GM23338 (cell line): ENCODE measurements around the gene DHRSX. TPM values are rescaled to one million over a fixed set of nuclear protein-coding genes. Genes with fewer than 3 reads are reported as not detected.

Source experiments
- ATAC-seq: fragments of 200-7000 bp; cut with Tn5 transposase; 3 replicates; pipeline ENCODE4 v1.9.1; 2020
- DNase-seq: peaks from one replicate; pipeline ENCODE4 v3.0.0-alpha.2; 2015; ENCODE audit warnings: low spot score
- H2AFZ ChIP-seq: fragments of 200-600 bp; sonication (generic); 2 replicates; pipeline ENCODE4 v1.8.0; 2016; ENCODE audit warnings: antibody characterized with exemption, mild to moderate bottlenecking, moderate library complexity
- H3F3A ChIP-seq: fragments of 200-600 bp; sonication (generic); replicated peaks from 2 replicates; pipeline ENCODE4 v1.8.0; 2017; ENCODE audit warnings: antibody characterized with exemption, mixed run types, low read depth
- H3K27ac ChIP-seq: fragments of 200-600 bp; sonication (generic); 2 replicates; pipeline ENCODE4 v1.6.1; 2016; ENCODE audit warnings: low read depth
- H3K27me3 ChIP-seq: fragments of 200-600 bp; sonication (generic); 2 replicates; pipeline ENCODE4 v1.8.0; 2016; ENCODE audit warnings: mild to moderate bottlenecking, mixed run types, moderate library complexity; ENCODE audit not compliant: insufficient read depth
- H3K36me3 ChIP-seq: fragments of 200-600 bp; sonication (generic); 2 replicates; pipeline ENCODE4 v1.8.0; 2016; ENCODE audit warnings: mild to moderate bottlenecking; ENCODE audit not compliant: insufficient read depth
- H3K4me1 ChIP-seq: fragments of 200-600 bp; sonication (generic); 2 replicates; pipeline ENCODE4 v1.8.0; 2016; ENCODE audit warnings: mild to moderate bottlenecking, moderate library complexity; ENCODE audit not compliant: insufficient read depth
- H3K4me2 ChIP-seq: fragments of 200-600 bp; sonication (generic); 2 replicates; pipeline ENCODE4 v1.7.1; 2017; ENCODE audit warnings: mixed run types
- H3K4me3 ChIP-seq: fragments of 200-600 bp; sonication (generic); 2 replicates; pipeline ENCODE4 v1.6.1; 2016; ENCODE audit warnings: mixed run types
- H3K79me2 ChIP-seq: fragments of 200-600 bp; sonication (generic); replicated peaks from 2 replicates; pipeline ENCODE4 v1.8.0; 2017; ENCODE audit warnings: mild to moderate bottlenecking; ENCODE audit not compliant: insufficient read depth
- H3K9me2 ChIP-seq: fragments of 200-600 bp; sonication (generic); 2 replicates; pipeline ENCODE4 v1.8.0; 2017; ENCODE audit not compliant: insufficient read depth
- H4K20me1 ChIP-seq: fragments of 200-600 bp; sonication (generic); replicated peaks from 2 replicates; pipeline ENCODE4 v1.8.0; 2017; ENCODE audit warnings: mild to moderate bottlenecking; ENCODE audit not compliant: insufficient read depth
- H3K27ac Mint-ChIP-seq: 2 replicates; pipeline ENCODE4 v1.8.0; 2020; ENCODE audit warnings: inconsistent platforms, mild to moderate bottlenecking, moderate library complexity, mixed read lengths
- H3K27me3 Mint-ChIP-seq: 3 replicates; pipeline ENCODE4 v1.8.0; 2022; ENCODE audit warnings: low read depth, mild to moderate bottlenecking, moderate library complexity, mixed read lengths, inconsistent platforms; ENCODE audit not compliant: insufficient read depth, poor library complexity
- H3K36me3 Mint-ChIP-seq: 3 replicates; pipeline ENCODE4 v1.8.0; 2021; ENCODE audit warnings: low read depth, mild to moderate bottlenecking, inconsistent platforms, moderate library complexity, mixed read lengths
- H3K4me1 Mint-ChIP-seq: 3 replicates; pipeline ENCODE4 v1.8.0; 2020; ENCODE audit warnings: mild to moderate bottlenecking, inconsistent platforms, mixed read lengths
- H3K4me3 Mint-ChIP-seq: 3 replicates; pipeline ENCODE4 v1.8.0; 2021; ENCODE audit warnings: moderate library complexity, mild to moderate bottlenecking, inconsistent platforms, mixed read lengths
- H3K9me3 Mint-ChIP-seq: 3 replicates; pipeline ENCODE4 v1.8.0; 2020; ENCODE audit warnings: moderate library complexity, mild to moderate bottlenecking, inconsistent platforms, mixed read lengths
- CREB1 ChIP-seq: fragments of 250-450 bp; sonication (Bioruptor Pico); IDR thresholded peaks from 2 replicates; pipeline ENCODE4 v1.5.0; 2020; ENCODE audit warnings: low read depth, mild to moderate bottlenecking, moderate library complexity
- EZH2 ChIP-seq: fragments of 200-600 bp; sonication (generic); IDR thresholded peaks from one replicate; pipeline ENCODE4 v1.8.0; 2017; ENCODE audit warnings: antibody characterized with exemption, mild to moderate bottlenecking, low read depth; ENCODE audit not compliant: unreplicated experiment
- EZH2phosphoT487 ChIP-seq: fragments of 200-600 bp; sonication (generic); IDR thresholded peaks from one replicate; pipeline ENCODE4 v1.8.1; 2018; ENCODE audit warnings: antibody characterized with exemption; ENCODE audit not compliant: unreplicated experiment
- NANOG ChIP-seq: IDR thresholded peaks from 2 replicates; pipeline ENCODE4 v1.6.1; 2016; ENCODE audit warnings: antibody characterized with exemption, borderline replicate concordance
- POLR2AphosphoS5 ChIP-seq: IDR thresholded peaks from 2 replicates; pipeline ENCODE4 v1.6.1; 2016; ENCODE audit warnings: antibody characterized with exemption, low read depth
- STAT1 ChIP-seq: IDR thresholded peaks from one replicate; pipeline ENCODE4 v1.6.1; 2016; ENCODE audit warnings: antibody characterized with exemption; ENCODE audit not compliant: unreplicated experiment
- ZNF114 ChIP-seq: fragments of 250-450 bp; sonication (Bioruptor Pico); IDR thresholded peaks from 2 replicates; pipeline ENCODE4 v1.5.0; 2020; ENCODE audit warnings: mild to moderate bottlenecking, moderate library complexity
- ZNF331 ChIP-seq: fragments of 250-450 bp; sonication (Bioruptor Pico); IDR thresholded peaks from 2 replicates; pipeline ENCODE4 v1.5.0; 2020; ENCODE audit warnings: low read depth, mild to moderate bottlenecking, moderate library complexity
- polyA plus RNA-seq: library from polyadenylated mRNA; unstranded; fragments of >200 nt; fragmentation: Nextera tagmentation; extraction: Ambion mirVana; gene quantifications from 2 replicates; pipeline ENCODE4 v1.2.1, GENCODE V29; 2016
- total RNA-seq: library from RNA; depleted of rRNA; stranded (reverse); fragments of >200 nt; shearing (Covaris generic); gene quantifications from 2 replicates; pipeline ENCODE4 v1.2.3, GENCODE V29; 2014
- TF ChIP-seq, protein P1 (sequence below): fragments of 250-450 bp; sonication (Bioruptor Pico); IDR thresholded peaks from 2 replicates; pipeline ENCODE4 v1.5.0; 2020; ENCODE audit warnings: mild to moderate bottlenecking, moderate library complexity
- TF ChIP-seq, protein P2 (sequence below): IDR thresholded peaks from 2 replicates; pipeline ENCODE4 v1.6.1; 2016; ENCODE audit warnings: antibody characterized with exemption
- TF ChIP-seq, protein P3 (sequence below), 2 experiments: fragments of 200-600 bp in 1 of 2; sonication (generic) in 1 of 2; conservative IDR thresholded peaks; 2 replicates each; pipeline versions ENCODE4 v1.5.1 to v1.6.1; 2016 to 2017; ENCODE audit warnings: antibody characterized with exemption in 2 of 2, low read depth in 2 of 2, mild to moderate bottlenecking in 2 of 2, moderate library complexity in 1 of 2
- TF ChIP-seq, protein P4 (sequence below): IDR thresholded peaks from one replicate; pipeline ENCODE4 v1.6.1; 2018; ENCODE audit warnings: antibody characterized with exemption; ENCODE audit not compliant: unreplicated experiment

DHRSX gene
- total and polyA plus RNA-seq, 2 experiments from 2014 or later = 33.9 to 43.0 TPM

DNA sequence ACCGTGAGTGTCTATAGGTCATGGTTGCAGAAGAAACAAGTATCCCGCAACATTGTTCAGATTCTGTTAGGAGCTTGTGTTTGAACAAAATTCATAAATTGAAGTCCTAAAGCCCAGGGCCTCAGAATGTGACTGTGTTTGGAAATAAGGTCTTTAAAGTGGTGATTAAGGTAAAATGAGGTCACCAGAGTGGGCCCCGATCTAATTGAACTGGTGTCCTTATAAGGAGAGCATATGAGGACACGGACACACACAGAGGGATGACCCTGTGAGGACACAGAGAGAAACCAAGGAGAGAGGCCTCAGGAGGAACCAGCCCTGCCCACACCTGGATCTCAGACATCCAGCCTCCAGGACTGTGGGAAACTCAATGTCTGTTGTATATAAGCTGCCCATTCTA lies 76.9 kb downstream of the DHRSX start:
- TF ChIP-seq, protein P1, sequence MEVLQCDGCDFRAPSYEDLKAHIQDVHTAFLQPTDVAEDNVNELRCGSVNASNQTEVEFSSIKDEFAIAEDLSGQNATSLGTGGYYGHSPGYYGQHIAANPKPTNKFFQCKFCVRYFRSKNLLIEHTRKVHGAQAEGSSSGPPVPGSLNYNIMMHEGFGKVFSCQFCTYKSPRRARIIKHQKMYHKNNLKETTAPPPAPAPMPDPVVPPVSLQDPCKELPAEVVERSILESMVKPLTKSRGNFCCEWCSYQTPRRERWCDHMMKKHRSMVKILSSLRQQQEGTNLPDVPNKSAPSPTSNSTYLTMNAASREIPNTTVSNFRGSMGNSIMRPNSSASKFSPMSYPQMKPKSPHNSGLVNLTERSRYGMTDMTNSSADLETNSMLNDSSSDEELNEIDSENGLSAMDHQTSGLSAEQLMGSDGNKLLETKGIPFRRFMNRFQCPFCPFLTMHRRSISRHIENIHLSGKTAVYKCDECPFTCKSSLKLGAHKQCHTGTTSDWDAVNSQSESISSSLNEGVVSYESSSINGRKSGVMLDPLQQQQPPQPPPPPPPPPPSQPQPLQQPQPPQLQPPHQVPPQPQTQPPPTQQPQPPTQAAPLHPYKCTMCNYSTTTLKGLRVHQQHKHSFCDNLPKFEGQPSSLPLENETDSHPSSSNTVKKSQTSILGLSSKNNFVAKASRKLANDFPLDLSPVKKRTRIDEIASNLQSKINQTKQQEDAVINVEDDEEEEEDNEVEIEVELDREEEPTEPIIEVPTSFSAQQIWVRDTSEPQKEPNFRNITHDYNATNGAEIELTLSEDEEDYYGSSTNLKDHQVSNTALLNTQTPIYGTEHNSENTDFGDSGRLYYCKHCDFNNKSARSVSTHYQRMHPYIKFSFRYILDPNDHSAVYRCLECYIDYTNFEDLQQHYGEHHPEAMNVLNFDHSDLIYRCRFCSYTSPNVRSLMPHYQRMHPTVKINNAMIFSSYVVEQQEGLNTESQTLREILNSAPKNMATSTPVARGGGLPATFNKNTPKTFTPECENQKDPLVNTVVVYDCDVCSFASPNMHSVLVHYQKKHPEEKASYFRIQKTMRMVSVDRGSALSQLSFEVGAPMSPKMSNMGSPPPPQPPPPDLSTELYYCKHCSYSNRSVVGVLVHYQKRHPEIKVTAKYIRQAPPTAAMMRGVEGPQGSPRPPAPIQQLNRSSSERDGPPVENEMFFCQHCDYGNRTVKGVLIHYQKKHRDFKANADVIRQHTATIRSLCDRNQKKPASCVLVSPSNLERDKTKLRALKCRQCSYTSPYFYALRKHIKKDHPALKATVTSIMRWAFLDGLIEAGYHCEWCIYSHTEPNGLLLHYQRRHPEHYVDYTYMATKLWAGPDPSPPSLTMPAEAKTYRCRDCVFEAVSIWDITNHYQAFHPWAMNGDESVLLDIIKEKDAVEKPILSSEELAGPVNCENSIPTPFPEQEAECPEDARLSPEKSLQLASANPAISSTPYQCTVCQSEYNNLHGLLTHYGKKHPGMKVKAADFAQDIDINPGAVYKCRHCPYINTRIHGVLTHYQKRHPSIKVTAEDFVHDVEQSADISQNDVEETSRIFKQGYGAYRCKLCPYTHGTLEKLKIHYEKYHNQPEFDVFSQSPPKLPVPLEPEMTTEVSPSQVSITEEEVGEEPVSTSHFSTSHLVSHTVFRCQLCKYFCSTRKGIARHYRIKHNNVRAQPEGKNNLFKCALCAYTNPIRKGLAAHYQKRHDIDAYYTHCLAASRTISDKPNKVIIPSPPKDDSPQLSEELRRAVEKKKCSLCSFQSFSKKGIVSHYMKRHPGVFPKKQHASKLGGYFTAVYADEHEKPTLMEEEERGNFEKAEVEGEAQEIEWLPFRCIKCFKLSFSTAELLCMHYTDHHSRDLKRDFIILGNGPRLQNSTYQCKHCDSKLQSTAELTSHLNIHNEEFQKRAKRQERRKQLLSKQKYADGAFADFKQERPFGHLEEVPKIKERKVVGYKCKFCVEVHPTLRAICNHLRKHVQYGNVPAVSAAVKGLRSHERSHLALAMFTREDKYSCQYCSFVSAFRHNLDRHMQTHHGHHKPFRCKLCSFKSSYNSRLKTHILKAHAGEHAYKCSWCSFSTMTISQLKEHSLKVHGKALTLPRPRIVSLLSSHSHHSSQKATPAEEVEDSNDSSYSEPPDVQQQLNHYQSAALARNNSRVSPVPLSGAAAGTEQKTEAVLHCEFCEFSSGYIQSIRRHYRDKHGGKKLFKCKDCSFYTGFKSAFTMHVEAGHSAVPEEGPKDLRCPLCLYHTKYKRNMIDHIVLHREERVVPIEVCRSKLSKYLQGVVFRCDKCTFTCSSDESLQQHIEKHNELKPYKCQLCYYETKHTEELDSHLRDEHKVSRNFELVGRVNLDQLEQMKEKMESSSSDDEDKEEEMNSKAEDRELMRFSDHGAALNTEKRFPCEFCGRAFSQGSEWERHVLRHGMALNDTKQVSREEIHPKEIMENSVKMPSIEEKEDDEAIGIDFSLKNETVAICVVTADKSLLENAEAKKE = no peak
- TF ChIP-seq, protein P2, sequence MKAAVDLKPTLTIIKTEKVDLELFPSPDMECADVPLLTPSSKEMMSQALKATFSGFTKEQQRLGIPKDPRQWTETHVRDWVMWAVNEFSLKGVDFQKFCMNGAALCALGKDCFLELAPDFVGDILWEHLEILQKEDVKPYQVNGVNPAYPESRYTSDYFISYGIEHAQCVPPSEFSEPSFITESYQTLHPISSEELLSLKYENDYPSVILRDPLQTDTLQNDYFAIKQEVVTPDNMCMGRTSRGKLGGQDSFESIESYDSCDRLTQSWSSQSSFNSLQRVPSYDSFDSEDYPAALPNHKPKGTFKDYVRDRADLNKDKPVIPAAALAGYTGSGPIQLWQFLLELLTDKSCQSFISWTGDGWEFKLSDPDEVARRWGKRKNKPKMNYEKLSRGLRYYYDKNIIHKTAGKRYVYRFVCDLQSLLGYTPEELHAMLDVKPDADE = no peak
- TF ChIP-seq NANOG (no peak), POLR2AphosphoS5 (no peak), EZH2phosphoT487 (no peak), STAT1 (no peak), CREB1 (no peak), ZNF331 (no peak), ZNF114 (no peak), EZH2 (no peak)
- TF ChIP-seq, protein P3, sequence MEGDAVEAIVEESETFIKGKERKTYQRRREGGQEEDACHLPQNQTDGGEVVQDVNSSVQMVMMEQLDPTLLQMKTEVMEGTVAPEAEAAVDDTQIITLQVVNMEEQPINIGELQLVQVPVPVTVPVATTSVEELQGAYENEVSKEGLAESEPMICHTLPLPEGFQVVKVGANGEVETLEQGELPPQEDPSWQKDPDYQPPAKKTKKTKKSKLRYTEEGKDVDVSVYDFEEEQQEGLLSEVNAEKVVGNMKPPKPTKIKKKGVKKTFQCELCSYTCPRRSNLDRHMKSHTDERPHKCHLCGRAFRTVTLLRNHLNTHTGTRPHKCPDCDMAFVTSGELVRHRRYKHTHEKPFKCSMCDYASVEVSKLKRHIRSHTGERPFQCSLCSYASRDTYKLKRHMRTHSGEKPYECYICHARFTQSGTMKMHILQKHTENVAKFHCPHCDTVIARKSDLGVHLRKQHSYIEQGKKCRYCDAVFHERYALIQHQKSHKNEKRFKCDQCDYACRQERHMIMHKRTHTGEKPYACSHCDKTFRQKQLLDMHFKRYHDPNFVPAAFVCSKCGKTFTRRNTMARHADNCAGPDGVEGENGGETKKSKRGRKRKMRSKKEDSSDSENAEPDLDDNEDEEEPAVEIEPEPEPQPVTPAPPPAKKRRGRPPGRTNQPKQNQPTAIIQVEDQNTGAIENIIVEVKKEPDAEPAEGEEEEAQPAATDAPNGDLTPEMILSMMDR (conservative IDR thresholded peaks at IDR 0.05; ENCODE audit: low read depth in 2 of 2) = no peak
- TF ChIP-seq, protein P4, sequence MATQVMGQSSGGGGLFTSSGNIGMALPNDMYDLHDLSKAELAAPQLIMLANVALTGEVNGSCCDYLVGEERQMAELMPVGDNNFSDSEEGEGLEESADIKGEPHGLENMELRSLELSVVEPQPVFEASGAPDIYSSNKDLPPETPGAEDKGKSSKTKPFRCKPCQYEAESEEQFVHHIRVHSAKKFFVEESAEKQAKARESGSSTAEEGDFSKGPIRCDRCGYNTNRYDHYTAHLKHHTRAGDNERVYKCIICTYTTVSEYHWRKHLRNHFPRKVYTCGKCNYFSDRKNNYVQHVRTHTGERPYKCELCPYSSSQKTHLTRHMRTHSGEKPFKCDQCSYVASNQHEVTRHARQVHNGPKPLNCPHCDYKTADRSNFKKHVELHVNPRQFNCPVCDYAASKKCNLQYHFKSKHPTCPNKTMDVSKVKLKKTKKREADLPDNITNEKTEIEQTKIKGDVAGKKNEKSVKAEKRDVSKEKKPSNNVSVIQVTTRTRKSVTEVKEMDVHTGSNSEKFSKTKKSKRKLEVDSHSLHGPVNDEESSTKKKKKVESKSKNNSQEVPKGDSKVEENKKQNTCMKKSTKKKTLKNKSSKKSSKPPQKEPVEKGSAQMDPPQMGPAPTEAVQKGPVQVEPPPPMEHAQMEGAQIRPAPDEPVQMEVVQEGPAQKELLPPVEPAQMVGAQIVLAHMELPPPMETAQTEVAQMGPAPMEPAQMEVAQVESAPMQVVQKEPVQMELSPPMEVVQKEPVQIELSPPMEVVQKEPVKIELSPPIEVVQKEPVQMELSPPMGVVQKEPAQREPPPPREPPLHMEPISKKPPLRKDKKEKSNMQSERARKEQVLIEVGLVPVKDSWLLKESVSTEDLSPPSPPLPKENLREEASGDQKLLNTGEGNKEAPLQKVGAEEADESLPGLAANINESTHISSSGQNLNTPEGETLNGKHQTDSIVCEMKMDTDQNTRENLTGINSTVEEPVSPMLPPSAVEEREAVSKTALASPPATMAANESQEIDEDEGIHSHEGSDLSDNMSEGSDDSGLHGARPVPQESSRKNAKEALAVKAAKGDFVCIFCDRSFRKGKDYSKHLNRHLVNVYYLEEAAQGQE = no peak
- peaks cover 16% of the 10 kb centered on the region for H3K36me3 ChIP-seq

More for the DNA sequence above, 76.9 kb downstream of the DHRSX start:
- Histone ChIP-seq H3K27ac (no peak overlapping the region), H3K4me1 (peaks cover 4% of the 10 kb centered on the region), H3K4me2 (no peak overlapping the region), H3F3A (no peaks in the 10 kb centered on the region), H3K4me3 (no peak overlapping the region), H4K20me1 (peaks cover 10% of the 10 kb centered on the region; the same call in 1 of the 2 replicates), H3K79me2 (peaks cover 14% of the 10 kb centered on the region), H3K27me3 (no peaks in the 10 kb centered on the region), H2AFZ (no peak overlapping the region), H3K9me2 (no peaks in the 10 kb centered on the region)
- Mint-ChIP-seq H3K27ac (no peak overlapping the region), H3K4me1 (peaks cover 16% of the 10 kb centered on the region), H3K4me3 (no peak overlapping the region), H3K36me3 (peaks cover 70% of the 10 kb centered on the region), H3K9me3 (peaks cover 25% of the 10 kb centered on the region), H3K27me3 (peaks cover 5% of the 10 kb centered on the region)
- DNase-seq (no peak), ATAC-seq (no peak)
